HEK293 (cell line): ENCODE measurements around the gene TTLL11.
"Not testable (repeated sequence)": the region's sequence is repeated elsewhere in the genome, so short reads cannot be mapped to it uniquely, and the experiment has no call there.

Experiments used
- CTCF ChIA-PET: fragments of 350-600 bp; formaldehyde crosslinking; extraction: SDS; loops from one replicate; lab custom pipeline; 2021; ENCODE audit warnings: antibody characterized with exemption; lab: Yijun Ruan, JAX
- POLR2A ChIA-PET: fragments of 300-600 bp; formaldehyde crosslinking; extraction: SDS; loops from one replicate; lab custom pipeline; 2020; ENCODE audit warnings: antibody characterized with exemption, inconsistent platforms; lab: Yijun Ruan, JAX
- H3K27ac ChIP-seq: fragments of 200-500 bp; sonication (Bioruptor generic); 2 replicates; pipeline ENCODE4 v1.5.1; 2014; ENCODE audit warnings: low read depth, low read length, control low read depth, inconsistent platforms; ENCODE audit errors: extremely low read depth
- H3K36me3 ChIP-seq, 2 experiments: fragments of 200-500 bp in 1 of 2; sonication (Bioruptor generic) in 1 of 2; 1 replicate in 1 of 2; 2 replicates in 1 of 2; pipeline ENCODE4 v1.5.1; 2014 to 2017; ENCODE audit warnings: inconsistent platforms in 2 of 2, low read length in 2 of 2; ENCODE audit not compliant: control insufficient read depth in 2 of 2, insufficient read depth in 1 of 2
- H3K4me1 ChIP-seq: fragments of 200-500 bp; sonication (Bioruptor generic); 2 replicates; pipeline ENCODE4 v1.5.1; 2014; ENCODE audit warnings: mild to moderate bottlenecking, low read length, inconsistent platforms; ENCODE audit not compliant: control insufficient read depth, insufficient read depth
- H3K4me3 ChIP-seq: 2 replicates; pipeline ENCODE4 v1.5.1; 2011; ENCODE audit warnings: low read depth, mild to moderate bottlenecking, control low read depth, low read length, moderate library complexity
- H3K9me3 ChIP-seq: fragments of 200-500 bp; sonication (Bioruptor generic); 2 replicates; pipeline ENCODE4 v1.5.1; 2014; ENCODE audit warnings: low read depth, low read length, inconsistent platforms; ENCODE audit not compliant: control insufficient read depth, insufficient read depth
- GLI2 ChIP-seq: fragments of 450-650 bp; formaldehyde crosslinking; IDR thresholded peaks from 2 replicates; pipeline ENCODE4; 2017; ENCODE audit warnings: missing biosample characterization, missing genetic modification characterization, low read depth, borderline replicate concordance
- IKZF3 ChIP-seq: fragments of 450-650 bp; IDR thresholded peaks from 2 replicates; pipeline ENCODE4 v1.5.0; 2018; ENCODE audit warnings: missing biosample characterization, mild to moderate bottlenecking, missing genetic modification characterization, moderate library complexity
- OVOL3 ChIP-seq: fragments of 450-650 bp; formaldehyde crosslinking; IDR thresholded peaks from 2 replicates; pipeline ENCODE4 v1.5.1; 2016; ENCODE audit warnings: missing biosample characterization, missing genetic modification characterization
- ZBTB10 ChIP-seq: fragments of 450-650 bp; formaldehyde crosslinking; IDR thresholded peaks from 2 replicates; pipeline ENCODE4 v1.5.1; 2016; ENCODE audit warnings: missing biosample characterization, missing genetic modification characterization
- ZBTB21 ChIP-seq: fragments of 450-650 bp; formaldehyde crosslinking; IDR thresholded peaks from 2 replicates; pipeline ENCODE4 v1.5.1; 2017; ENCODE audit warnings: missing biosample characterization, missing genetic modification characterization
- ZNF155 ChIP-seq: fragments of 450-650 bp; formaldehyde crosslinking; IDR thresholded peaks from 2 replicates; pipeline ENCODE4 v1.5.1; 2016; ENCODE audit warnings: missing biosample characterization, missing genetic modification characterization
- ZNF24 ChIP-seq: fragments of 450-650 bp; formaldehyde crosslinking; IDR thresholded peaks from 2 replicates; pipeline ENCODE4 v1.5.1; 2016; ENCODE audit warnings: missing biosample characterization, missing genetic modification characterization
- ZNF274 ChIP-seq, 2 experiments: fragments of 200-500 bp in 1 of 2; fragments of 450-650 bp in 1 of 2; sonication (Bioruptor generic) in 1 of 2; formaldehyde crosslinking in 1 of 2; IDR thresholded peaks; 2 replicates each; pipeline versions ENCODE4 v1.5.1 to v1.6.1; 2014 to 2016; ENCODE audit warnings: borderline replicate concordance in 1 of 2, inconsistent platforms in 1 of 2, low read length in 1 of 2, missing biosample characterization in 1 of 2, missing genetic modification characterization in 1 of 2
- ZNF280D ChIP-seq: fragments of 450-650 bp; formaldehyde crosslinking; IDR thresholded peaks from 2 replicates; pipeline ENCODE4 v1.5.1; 2016; ENCODE audit warnings: missing biosample characterization, missing genetic modification characterization
- ZNF324 ChIP-seq: fragments of 450-650 bp; formaldehyde crosslinking; IDR thresholded peaks from 2 replicates; pipeline ENCODE4 v1.5.1; 2016; ENCODE audit warnings: missing biosample characterization, missing genetic modification characterization
- ZNF37A ChIP-seq: fragments of 450-650 bp; IDR thresholded peaks from 2 replicates; pipeline ENCODE4 v1.5.1; 2018; ENCODE audit warnings: missing biosample characterization, missing genetic modification characterization
- ZNF449 ChIP-seq: fragments of 450-650 bp; formaldehyde crosslinking; IDR thresholded peaks from 2 replicates; pipeline ENCODE4 v1.5.1; 2017; ENCODE audit warnings: missing biosample characterization, mild to moderate bottlenecking, missing genetic modification characterization, moderate library complexity
- ZNF473 ChIP-seq: fragments of 450-650 bp; formaldehyde crosslinking; IDR thresholded peaks from 2 replicates; pipeline ENCODE4 v1.5.1; 2017; ENCODE audit warnings: missing biosample characterization, missing genetic modification characterization
- ZNF510 ChIP-seq: fragments of 450-650 bp; formaldehyde crosslinking; IDR thresholded peaks from 2 replicates; pipeline ENCODE4 v1.5.1; 2018; ENCODE audit warnings: mild to moderate bottlenecking, missing genetic modification characterization, missing biosample characterization; ENCODE audit not compliant: insufficient replicate concordance
- ZNF610 ChIP-seq: fragments of 450-650 bp; formaldehyde crosslinking; IDR thresholded peaks from 2 replicates; pipeline ENCODE4 v1.5.1; 2016; ENCODE audit warnings: missing biosample characterization, missing genetic modification characterization, borderline replicate concordance
- ZNF624 ChIP-seq: fragments of 450-650 bp; formaldehyde crosslinking; IDR thresholded peaks from 2 replicates; pipeline ENCODE4 v1.5.1; 2017; ENCODE audit warnings: missing biosample characterization, missing genetic modification characterization
- ZNF707 ChIP-seq: fragments of 450-650 bp; formaldehyde crosslinking; IDR thresholded peaks from 2 replicates; pipeline ENCODE4 v1.5.1; 2016; ENCODE audit warnings: missing biosample characterization, missing genetic modification characterization
- ZNF776 ChIP-seq: fragments of 450-650 bp; formaldehyde crosslinking; IDR thresholded peaks from 2 replicates; pipeline ENCODE4 v1.5.0; 2017; ENCODE audit warnings: missing biosample characterization, missing genetic modification characterization, borderline replicate concordance
- ZXDB ChIP-seq: fragments of 450-650 bp; formaldehyde crosslinking; IDR thresholded peaks from 2 replicates; pipeline ENCODE4 v1.5.1; 2016; ENCODE audit warnings: missing biosample characterization, missing genetic modification characterization

The TTLL11 gene

DNA sequence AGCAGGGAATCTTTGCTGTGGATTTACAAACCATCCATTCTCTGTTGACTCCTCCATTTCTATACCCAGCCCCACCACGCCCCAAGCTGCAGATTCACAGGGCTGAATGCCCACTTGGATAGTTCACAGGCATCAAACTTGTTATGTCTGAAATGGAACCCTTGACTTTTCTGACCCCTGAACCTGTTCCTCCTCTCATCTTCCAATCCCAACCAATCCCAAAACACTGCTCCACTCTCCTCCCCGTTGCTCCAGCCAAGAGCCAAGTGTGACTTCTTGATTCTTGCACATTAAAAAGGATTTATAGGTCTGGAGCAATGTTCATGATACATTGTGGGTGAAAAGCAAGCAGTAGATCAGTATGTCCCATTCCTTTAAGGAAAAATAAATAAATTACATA lies 296.0 kb downstream of the TTLL11 start:
- H3K4me3 ChIP-seq, result no peak overlapping the region
- no peak overlapping the region for H3K27ac ChIP-seq
- POLR2A ChIA-PET, result no interaction called here
- TF ChIP-seq GLI2 (tag by site-specific recombination), result no peak
- TF ChIP-seq ZNF776 (tag by site-specific recombination), result no peak
- no peak for TF ChIP-seq ZNF274 (IDR thresholded peaks at IDR 0.05; ENCODE audit: low read length)
- TF ChIP-seq ZNF274 (tag by site-specific recombination; IDR thresholded peaks at IDR 0.05; ENCODE audit: borderline replicate concordance), result no peak
- no peak for TF ChIP-seq ZNF510 (tag by site-specific recombination)
- TF ChIP-seq IKZF3 (tag by site-specific recombination), result no peak
- no peak for TF ChIP-seq ZNF473
- TF ChIP-seq ZNF624 (tag by site-specific recombination), result no peak
- TF ChIP-seq ZNF280D (tag by site-specific recombination), result no peak
- TF ChIP-seq ZNF24 (tag by site-specific recombination), result no peak
- no peak for TF ChIP-seq ZNF37A (tag by site-specific recombination)
- no peak for TF ChIP-seq ZNF707 (tag by site-specific recombination)
- no peaks in the 10 kb centered on the region for H3K4me1 ChIP-seq
- H3K36me3 ChIP-seq, result no peaks in the 10 kb centered on the region
- H3K9me3 ChIP-seq, result no peaks in the 10 kb centered on the region
- CTCF ChIA-PET, result no interaction called here

DNA sequence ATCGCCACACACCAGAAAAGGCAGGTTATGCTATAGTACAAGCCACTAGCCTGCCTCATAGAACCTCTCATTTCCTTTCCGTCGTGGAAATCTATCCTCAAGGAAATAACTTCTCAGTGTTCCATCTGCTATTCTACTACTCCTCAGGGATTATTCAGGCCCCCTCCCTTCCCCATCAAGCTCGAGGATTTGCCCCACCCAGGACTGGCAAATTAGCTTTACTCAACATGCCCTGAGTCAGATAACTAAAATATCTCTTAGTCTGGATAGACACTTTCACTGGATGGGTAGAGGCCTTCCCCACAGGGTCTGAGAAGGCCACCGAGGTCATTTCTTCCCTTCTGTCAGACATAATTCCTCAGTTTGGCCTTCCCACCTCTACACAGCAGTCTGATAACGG lies 298.8 kb downstream of the TTLL11 start:
- POLR2A ChIA-PET, H3K27ac ChIP-seq, CTCF ChIA-PET, H3K36me3 ChIP-seq, H3K9me3 ChIP-seq, H3K4me1 ChIP-seq, H3K4me3 ChIP-seq: not testable (repeated sequence)

GRCh38 chr9:121792476-121792875 lies 300.6 kb downstream of the TTLL11 start:
- H3K27ac ChIP-seq, CTCF ChIA-PET, POLR2A ChIA-PET, H3K36me3 ChIP-seq, H3K4me3 ChIP-seq, H3K4me1 ChIP-seq, H3K9me3 ChIP-seq: not testable (repeated sequence)

- ChIA-PET CTCF (no interaction called here), POLR2A (no interaction called here)
- no peaks in the 10 kb centered on the region for H3K4me1 ChIP-seq
- no peak overlapping the region for H3K27ac ChIP-seq
- H3K9me3 ChIP-seq, result no peaks in the 10 kb centered on the region
- H3K36me3 ChIP-seq, result no peaks in the 10 kb centered on the region
- no peak overlapping the region for H3K4me3 ChIP-seq
- TF ChIP-seq ZNF37A (tag by site-specific recombination) (no peak), OVOL3 (tag by site-specific recombination) (no peak), ZBTB10 (tag by site-specific recombination) (no peak), ZBTB21 (tag by site-specific recombination) (no peak), ZNF449 (tag by site-specific recombination) (no peak), ZNF776 (tag by site-specific recombination) (no peak), ZNF155 (tag by site-specific recombination) (no peak), ZXDB (tag by site-specific recombination) (no peak), ZNF610 (tag by site-specific recombination) (no peak), ZNF324 (no peak)
Measured at GRCh38 chr9:121790841-121791240, 302.3 kb downstream of the TTLL11 start.
